ENCODE data around the gene TAF6.
"Not testable (repeated sequence)": the region's sequence is repeated elsewhere in the genome, so short reads cannot be mapped to it uniquely, and the experiment has no call there.

Gene TAF6

GRCh38 chr7:100156331-100157068 is 37.3 kb upstream of the TAF6 start:
- Histone ChIP-seq H3K4me1 (ENCODE audit: insufficient read depth, low read length) (peaks cover 14% of the 10 kb centered on the region), H2AFZ (ENCODE audit: low read depth, low read length) (no peak overlapping the region), H3K9me3 (ENCODE audit: low read length) (no peaks in the 10 kb centered on the region), H3K4me3 (ENCODE audit: low read length) (no peak overlapping the region), H3K27me3 (ENCODE audit: insufficient read depth, low read length) (no peaks in the 10 kb centered on the region), H3K36me3 (ENCODE audit: insufficient read depth, low read length) (peaks cover 43% of the 10 kb centered on the region)

- H3K4me3 ChIP-seq (ENCODE audit: low read length), result no peak overlapping the region
- H3K27me3 ChIP-seq (ENCODE audit: insufficient read depth, low read length), result no peaks in the 10 kb centered on the region
- peaks cover 14% of the 10 kb centered on the region for H3K4me1 ChIP-seq (ENCODE audit: insufficient read depth, low read length)
- H3K9me3 ChIP-seq (ENCODE audit: low read length), result no peaks in the 10 kb centered on the region
- H3K36me3 ChIP-seq (ENCODE audit: insufficient read depth, low read length), result peaks cover 43% of the 10 kb centered on the region
- H2AFZ ChIP-seq (ENCODE audit: low read depth, low read length), result no peak overlapping the region
Observed at GRCh38 chr7:100155553-100156317, 36.6 kb upstream of the TAF6 start.

- Histone ChIP-seq H3K36me3 (ENCODE audit: insufficient read depth, low read length) (peaks cover 43% of the 10 kb centered on the region), H2AFZ (ENCODE audit: low read depth, low read length) (no peak overlapping the region), H3K4me1 (ENCODE audit: insufficient read depth, low read length) (peaks cover 15% of the 10 kb centered on the region), H3K4me3 (ENCODE audit: low read length) (no peak overlapping the region), H3K27me3 (ENCODE audit: insufficient read depth, low read length) (no peaks in the 10 kb centered on the region), H3K9me3 (ENCODE audit: low read length) (no peaks in the 10 kb centered on the region)
Observed at GRCh38 chr7:100154651-100155491, 35.7 kb upstream of the TAF6 start.

GRCh38 chr7:100153708-100154535 is 34.8 kb upstream of the TAF6 start:
- H3K27me3 ChIP-seq (ENCODE audit: insufficient read depth, low read length), result no peaks in the 10 kb centered on the region
- H3K36me3 ChIP-seq (ENCODE audit: insufficient read depth, low read length), result peaks cover 43% of the 10 kb centered on the region
- H2AFZ ChIP-seq (ENCODE audit: low read depth, low read length), result no peak overlapping the region
- H3K9me3 ChIP-seq (ENCODE audit: low read length), result no peaks in the 10 kb centered on the region
- H3K4me1 ChIP-seq (ENCODE audit: insufficient read depth, low read length), result peaks cover 19% of the 10 kb centered on the region
- no peak overlapping the region for H3K4me3 ChIP-seq (ENCODE audit: low read length)

GRCh38 chr7:100152937-100153666 is 33.9 kb upstream of the TAF6 start:
- H3K4me1 ChIP-seq (ENCODE audit: insufficient read depth, low read length), result peaks cover 21% of the 10 kb centered on the region
- H3K27me3 ChIP-seq (ENCODE audit: insufficient read depth, low read length), result no peaks in the 10 kb centered on the region
- peaks cover 43% of the 10 kb centered on the region for H3K36me3 ChIP-seq (ENCODE audit: insufficient read depth, low read length)
- no peaks in the 10 kb centered on the region for H3K9me3 ChIP-seq (ENCODE audit: low read length)
- H3K4me3 ChIP-seq (ENCODE audit: low read length), result no peak overlapping the region
- H2AFZ ChIP-seq (ENCODE audit: low read depth, low read length), result no peak overlapping the region

GRCh38 chr7:100152404-100152803 is 33.2 kb upstream of the TAF6 start:
- H3K36me3 ChIP-seq (ENCODE audit: insufficient read depth, low read length), result peaks cover 43% of the 10 kb centered on the region
- H3K4me3 ChIP-seq (ENCODE audit: low read length), result no peak overlapping the region
- no peaks in the 10 kb centered on the region for H3K27me3 ChIP-seq (ENCODE audit: insufficient read depth, low read length)
- H3K4me1 ChIP-seq (ENCODE audit: insufficient read depth, low read length), result peaks cover 17% of the 10 kb centered on the region
- no peaks in the 10 kb centered on the region for H3K9me3 ChIP-seq (ENCODE audit: low read length)
- H2AFZ ChIP-seq (ENCODE audit: low read depth, low read length), result no peak overlapping the region

- Histone ChIP-seq H3K36me3 (ENCODE audit: insufficient read depth, low read length) (peaks cover 19% of the 10 kb centered on the region), H3K4me3 (ENCODE audit: low read length) (peak within 1 kb of the TSS; percentile 89), H3K4me1 (ENCODE audit: insufficient read depth, low read length) (peaks cover 11% of the 10 kb centered on the region)
Observed at GRCh38 chr7:100148559-100149328, 29.6 kb upstream of the TAF6 start, which contains the start of gene LAMTOR4. Gene LAMTOR4 (plus strand): TSS chr7:100148918. CDS start chr7:100148973, 55 bp downstream.

GRCh38 chr7:100148225-100148558 is 29.0 kb upstream of the TAF6 start:
- Histone ChIP-seq H3K4me3 (ENCODE audit: low read length) (peak overlapping the region; percentile 89), H3K9me3 (ENCODE audit: low read length) (no peaks in the 10 kb centered on the region), H3K4me1 (ENCODE audit: insufficient read depth, low read length) (peaks cover 11% of the 10 kb centered on the region), H3K36me3 (ENCODE audit: insufficient read depth, low read length) (peaks cover 13% of the 10 kb centered on the region), H2AFZ (ENCODE audit: low read depth, low read length) (peak overlapping the region; percentile 66), H3K27me3 (ENCODE audit: insufficient read depth, low read length) (no peaks in the 10 kb centered on the region)

More at GRCh38 chr7:100148559-100149328, 29.6 kb upstream of the TAF6 start, which contains the start of gene LAMTOR4:
- Histone ChIP-seq H3K27me3 (ENCODE audit: insufficient read depth, low read length) (no peaks in the 10 kb centered on the region), H2AFZ (ENCODE audit: low read depth, low read length) (peak within 1 kb of the TSS; percentile 66), H3K9me3 (ENCODE audit: low read length) (no peaks in the 10 kb centered on the region)

- Histone ChIP-seq H3K9me3 (ENCODE audit: low read length) (no peaks in the 10 kb centered on the region), H3K27me3 (ENCODE audit: insufficient read depth, low read length) (no peaks in the 10 kb centered on the region), H3K4me3 (ENCODE audit: low read length) (no peak overlapping the region), H3K4me1 (ENCODE audit: insufficient read depth, low read length) (peaks cover 11% of the 10 kb centered on the region), H3K36me3 (ENCODE audit: insufficient read depth, low read length) (peaks cover 6% of the 10 kb centered on the region), H2AFZ (ENCODE audit: low read depth, low read length) (no peak overlapping the region)
Observed at GRCh38 chr7:100147278-100147677, 28.1 kb upstream of the TAF6 start.

GRCh38 chr7:100146350-100146749 is 27.2 kb upstream of the TAF6 start:
- H2AFZ ChIP-seq (ENCODE audit: low read depth, low read length); H3K27me3 ChIP-seq (ENCODE audit: insufficient read depth, low read length); H3K4me3 ChIP-seq (ENCODE audit: low read length); H3K36me3 ChIP-seq (ENCODE audit: insufficient read depth, low read length); H3K9me3 ChIP-seq (ENCODE audit: low read length): not testable (repeated sequence)
- H3K4me1 ChIP-seq (ENCODE audit: insufficient read depth, low read length), result peaks cover 11% of the 10 kb centered on the region

GRCh38 chr7:100142461-100142860 is 23.3 kb upstream of the TAF6 start:
- Histone ChIP-seq H2AFZ (ENCODE audit: low read depth, low read length) (no peak overlapping the region), H3K9me3 (ENCODE audit: low read length) (no peaks in the 10 kb centered on the region), H3K4me3 (ENCODE audit: low read length) (no peak overlapping the region), H3K27me3 (ENCODE audit: insufficient read depth, low read length) (no peaks in the 10 kb centered on the region), H3K4me1 (ENCODE audit: insufficient read depth, low read length) (no peaks in the 10 kb centered on the region), H3K36me3 (ENCODE audit: insufficient read depth, low read length) (no peaks in the 10 kb centered on the region)
